DOHH2 (cell line): Measurements from ENCODE around the gene WDR64.

ENCODE experiments used
- EZH2phosphoT487 ChIP-seq: fragments of 200-600 bp; sonication (generic); IDR thresholded peaks from 2 replicates; pipeline ENCODE4 v1.6.1; 2017; ENCODE audit warnings: borderline replicate concordance, mild to moderate bottlenecking, antibody characterized with exemption, low read length, moderate library complexity, mixed read lengths
- TF ChIP-seq, protein P1 (sequence below): fragments of 200-600 bp; sonication (generic); IDR thresholded peaks from one replicate; pipeline ENCODE4 v1.5.1; 2014; ENCODE audit warnings: antibody characterized with exemption, mild to moderate bottlenecking, low read depth, low read length; ENCODE audit not compliant: poor library complexity, severe bottlenecking

- TF ChIP-seq, protein P1, sequence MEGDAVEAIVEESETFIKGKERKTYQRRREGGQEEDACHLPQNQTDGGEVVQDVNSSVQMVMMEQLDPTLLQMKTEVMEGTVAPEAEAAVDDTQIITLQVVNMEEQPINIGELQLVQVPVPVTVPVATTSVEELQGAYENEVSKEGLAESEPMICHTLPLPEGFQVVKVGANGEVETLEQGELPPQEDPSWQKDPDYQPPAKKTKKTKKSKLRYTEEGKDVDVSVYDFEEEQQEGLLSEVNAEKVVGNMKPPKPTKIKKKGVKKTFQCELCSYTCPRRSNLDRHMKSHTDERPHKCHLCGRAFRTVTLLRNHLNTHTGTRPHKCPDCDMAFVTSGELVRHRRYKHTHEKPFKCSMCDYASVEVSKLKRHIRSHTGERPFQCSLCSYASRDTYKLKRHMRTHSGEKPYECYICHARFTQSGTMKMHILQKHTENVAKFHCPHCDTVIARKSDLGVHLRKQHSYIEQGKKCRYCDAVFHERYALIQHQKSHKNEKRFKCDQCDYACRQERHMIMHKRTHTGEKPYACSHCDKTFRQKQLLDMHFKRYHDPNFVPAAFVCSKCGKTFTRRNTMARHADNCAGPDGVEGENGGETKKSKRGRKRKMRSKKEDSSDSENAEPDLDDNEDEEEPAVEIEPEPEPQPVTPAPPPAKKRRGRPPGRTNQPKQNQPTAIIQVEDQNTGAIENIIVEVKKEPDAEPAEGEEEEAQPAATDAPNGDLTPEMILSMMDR: no peak
- no peak for TF ChIP-seq EZH2phosphoT487
Observed at GRCh38 chr1:241776911-241777310, 124.8 kb downstream of the WDR64 start.
